HL-60/S4 (cell line): ENCODE measurements around the gene FCHSD1.

Experiments used
- in situ Hi-C: fragments of 300-500 bp; cut with MboI; formaldehyde crosslinking; loops from 2 replicates; pipeline ENCODE4 v1.14.3; 2022; ENCODE audit warnings: low sequenced_read_pairs

The FCHSD1 gene

DNA sequence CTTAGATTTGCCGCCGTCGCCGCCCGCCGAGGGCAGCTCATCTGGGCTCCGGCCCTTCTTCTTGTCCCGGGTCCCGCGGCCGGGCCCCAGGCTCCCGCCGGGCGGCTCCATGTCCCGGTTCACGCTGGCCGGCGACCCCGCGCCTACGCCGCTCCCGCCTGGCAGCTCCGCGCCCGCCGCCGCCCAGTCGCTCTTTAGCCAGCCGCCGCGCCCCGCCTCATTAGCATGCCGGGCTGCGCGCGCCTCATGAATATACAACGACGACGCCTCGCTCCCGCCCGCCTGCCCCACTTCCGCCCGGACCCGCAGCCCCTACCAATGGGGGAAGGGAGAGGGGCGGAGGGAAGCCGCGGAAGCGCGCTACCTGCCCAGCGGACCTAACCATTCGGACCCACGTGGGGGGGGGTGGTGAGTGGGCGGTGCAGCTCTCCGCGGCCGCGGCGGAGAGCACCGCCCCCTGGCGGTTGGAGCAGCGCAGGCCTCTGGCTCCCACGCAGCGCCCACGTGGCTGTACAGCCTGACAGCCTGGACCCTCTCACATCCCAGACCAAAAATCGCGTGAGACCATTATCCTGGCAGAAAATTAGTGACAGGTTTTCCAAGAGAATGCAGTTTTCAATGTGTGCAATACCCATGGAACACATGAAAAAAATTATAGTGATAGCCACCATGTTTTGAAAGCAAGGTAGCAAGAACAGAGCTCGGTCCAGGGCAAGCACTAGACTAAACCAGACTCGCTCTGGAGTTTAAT, 32.2 kb downstream of the FCHSD1 start, which contains the start of gene DIAPH1:
Gene DIAPH1 (minus strand): TSS at position 197 of the 751 bp plus-strand sequence. CDS start 86 bp downstream, at position 111.
- in situ Hi-C loops = loop anchor here (25.0 kb wide), 2 partner anchors 932 to 1057 kb away; partner anchors contain the start of genes APBB3, HARS1, HARS2 and SLC35A4

DNA sequence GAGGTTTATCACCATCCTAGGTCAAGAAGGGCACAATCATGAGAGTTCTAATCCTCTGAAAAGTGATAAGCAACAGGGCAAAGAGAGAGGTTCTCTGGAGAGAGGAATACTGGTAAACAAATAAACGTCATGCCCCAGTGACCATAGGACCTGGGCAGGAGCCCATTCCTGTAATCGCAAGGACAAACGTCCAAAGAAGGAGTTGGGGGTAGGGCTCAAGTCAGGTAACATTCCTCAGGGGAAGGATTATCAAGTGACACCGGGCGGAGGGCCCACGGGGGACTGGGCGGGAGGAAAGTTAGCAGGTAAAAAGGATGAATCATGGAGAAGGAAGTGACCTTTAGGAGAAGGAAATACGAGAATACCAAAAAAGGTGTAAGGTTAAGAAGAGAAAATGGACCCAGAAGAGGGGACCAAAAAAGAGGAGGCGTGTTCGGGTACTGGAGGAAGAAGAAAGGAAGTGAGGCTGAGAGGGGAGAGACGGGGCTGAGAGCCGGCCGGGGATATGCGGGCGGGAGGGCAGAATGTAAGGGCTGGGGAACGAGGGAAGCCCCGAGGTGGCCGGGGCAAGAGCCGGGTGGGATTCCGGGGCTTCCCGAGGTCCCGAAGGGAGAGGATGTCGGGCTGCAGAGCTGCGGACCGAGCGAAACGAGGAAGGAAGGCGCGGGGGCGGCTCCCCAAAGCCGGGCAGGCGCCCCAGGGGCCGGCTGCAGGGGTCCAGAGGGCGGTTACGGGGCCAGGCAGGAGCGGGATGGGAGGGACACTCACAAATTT, 33.0 kb downstream of the FCHSD1 start:
- in situ Hi-C loops = loop anchor here (25.0 kb wide), 2 partner anchors 931 to 1056 kb away; partner anchors contain the start of genes APBB3, HARS1, HARS2 and SLC35A4

DNA sequence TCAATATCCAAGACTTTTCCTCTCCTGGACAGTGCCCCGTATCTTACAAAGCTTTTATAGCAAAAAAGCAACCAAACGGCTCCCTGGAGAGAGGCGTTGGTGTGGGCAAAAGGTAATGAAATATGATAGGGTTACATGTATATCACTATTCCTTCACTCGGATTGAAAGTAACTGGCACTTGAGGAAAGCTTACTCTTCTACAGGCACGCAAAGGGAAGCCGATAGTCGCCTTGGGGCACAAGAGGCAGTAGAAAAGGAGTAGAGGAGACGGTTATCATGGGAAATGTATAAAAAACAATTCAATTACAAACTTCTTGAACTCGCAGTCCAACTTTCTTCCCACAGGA, 33.6 kb downstream of the FCHSD1 start:
- in situ Hi-C loops = loop anchor here (25.0 kb wide), 2 partner anchors 930 to 1055 kb away; partner anchors contain the start of genes APBB3, HARS1, HARS2 and SLC35A4

DNA sequence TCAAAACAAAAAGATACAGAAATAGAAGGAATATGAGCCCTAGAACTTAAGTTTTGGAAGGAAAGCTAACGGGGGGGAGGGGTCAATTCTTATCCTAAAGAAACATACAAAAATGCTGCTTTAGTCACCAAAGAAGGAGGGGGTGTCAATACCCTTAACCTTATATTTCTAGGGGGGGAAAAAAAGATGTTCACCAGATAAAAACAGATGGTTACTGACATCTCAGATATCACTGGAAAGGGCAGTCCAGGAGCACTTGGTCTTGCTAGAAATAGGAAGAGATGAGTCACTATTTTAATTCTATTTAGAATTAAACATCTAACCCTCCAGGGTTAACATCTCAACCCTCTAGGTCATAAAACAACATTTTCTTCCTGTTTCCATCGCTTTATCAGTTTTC, 34.1 kb downstream of the FCHSD1 start:
- in situ Hi-C loops = loop anchor here (25.0 kb wide), 2 partner anchors 930 to 1055 kb away; partner anchors contain the start of genes APBB3, HARS1, HARS2 and SLC35A4

DNA sequence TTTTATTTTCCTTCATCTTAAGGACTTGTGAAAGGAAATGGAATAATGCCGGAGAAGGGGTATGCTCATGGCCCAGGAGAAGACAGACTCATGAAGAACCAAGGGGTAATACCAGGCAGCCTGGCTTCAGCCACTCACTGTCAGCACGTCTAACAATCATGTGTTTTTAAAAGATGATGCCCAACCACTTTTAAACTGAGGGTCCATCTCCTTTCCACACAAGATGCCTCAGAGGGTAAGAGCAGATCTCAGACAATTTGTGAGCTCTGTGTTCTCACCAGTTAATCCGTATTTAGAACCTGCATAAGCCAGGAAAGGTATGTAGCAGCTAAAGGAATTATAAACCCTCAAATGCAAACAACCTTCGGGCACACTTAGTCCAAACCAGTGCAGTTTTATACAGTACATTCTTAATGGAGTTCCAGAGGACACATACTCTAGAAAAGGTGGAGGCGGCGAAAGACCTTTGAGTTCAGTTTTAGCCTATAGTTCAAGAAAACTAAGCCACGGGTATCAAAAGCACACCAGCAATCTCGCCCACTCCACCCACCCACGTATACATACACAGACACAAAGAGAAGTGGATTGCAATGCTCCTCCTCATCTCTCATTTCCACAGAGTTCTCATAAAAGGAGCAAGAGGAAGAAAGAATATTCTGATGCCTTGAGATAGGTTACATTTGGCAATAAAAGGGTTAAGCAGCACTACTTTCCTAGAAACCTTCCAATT, 35.1 kb downstream of the FCHSD1 start:
- in situ Hi-C loops = loop anchor here (25.0 kb wide), 2 partner anchors 929 to 1054 kb away; partner anchors contain the start of genes APBB3, HARS1, HARS2 and SLC35A4

DNA sequence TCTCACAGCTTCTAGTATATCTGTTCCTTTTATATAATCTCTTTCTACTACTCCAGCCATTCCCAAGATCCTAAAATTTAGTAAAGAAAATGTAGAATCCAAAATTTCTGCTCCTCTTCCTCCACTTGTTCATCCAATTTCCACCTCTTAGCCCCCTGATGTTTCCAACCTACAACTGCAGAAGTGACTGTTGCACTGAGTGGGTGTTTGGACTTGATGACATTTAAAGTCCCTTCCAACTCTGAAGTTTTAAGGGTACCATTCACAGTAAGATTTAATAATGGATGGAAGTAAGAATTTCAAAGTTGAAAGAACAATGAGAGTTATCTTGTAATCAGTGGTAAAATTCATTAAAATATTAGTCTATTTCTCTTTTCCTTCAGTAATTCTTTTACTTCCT, 37.9 kb downstream of the FCHSD1 start:
- in situ Hi-C loops = loop anchor here (25.0 kb wide), 2 partner anchors 926 to 1051 kb away; partner anchors contain the start of genes APBB3, HARS1, HARS2 and SLC35A4

DNA sequence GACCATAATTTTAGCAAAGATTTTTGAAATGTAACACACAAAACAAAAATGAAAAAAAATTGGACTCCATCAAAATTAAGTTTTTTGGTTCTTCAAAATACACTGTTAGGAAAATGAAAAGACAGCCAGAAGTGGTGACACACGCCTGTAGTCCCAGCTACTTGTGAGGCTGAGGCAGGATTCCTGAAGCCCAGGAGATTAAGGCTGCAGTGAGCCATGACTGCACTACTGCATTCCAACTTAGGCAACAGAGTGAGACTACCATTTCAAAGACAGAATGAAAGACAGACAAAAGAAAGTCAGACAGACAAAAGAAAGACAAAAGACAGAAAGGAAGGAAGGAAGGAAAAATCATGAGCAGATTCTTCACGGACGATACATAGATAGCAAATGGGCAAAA, 39.9 kb downstream of the FCHSD1 start:
- in situ Hi-C loops = loop anchor here (25.0 kb wide), 2 partner anchors 924 to 1049 kb away; partner anchors contain the start of genes APBB3, HARS1, HARS2 and SLC35A4

DNA sequence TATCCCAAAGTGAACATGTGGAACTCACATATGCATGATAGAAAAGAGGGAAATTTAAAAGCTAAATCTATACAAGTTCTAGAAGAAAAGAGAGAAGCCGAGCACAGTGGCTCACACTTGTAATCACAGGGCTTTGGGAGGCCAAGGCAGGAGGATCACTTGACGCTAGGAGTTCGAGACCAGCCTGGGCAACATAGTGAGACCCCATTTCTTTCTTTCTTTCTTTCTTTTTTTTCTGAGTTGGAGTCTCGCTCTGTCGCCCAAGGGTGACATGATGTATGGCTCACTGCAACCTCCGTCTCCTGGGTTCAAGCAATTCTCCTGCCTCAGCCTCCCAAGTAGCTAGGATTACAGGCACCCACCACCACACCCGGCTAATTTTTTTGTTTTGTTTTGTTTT, 41.3 kb downstream of the FCHSD1 start:
- in situ Hi-C loops = loop anchor here (25.0 kb wide), 2 partner anchors 923 to 1048 kb away; partner anchors contain the start of genes APBB3, HARS1, HARS2 and SLC35A4

DNA sequence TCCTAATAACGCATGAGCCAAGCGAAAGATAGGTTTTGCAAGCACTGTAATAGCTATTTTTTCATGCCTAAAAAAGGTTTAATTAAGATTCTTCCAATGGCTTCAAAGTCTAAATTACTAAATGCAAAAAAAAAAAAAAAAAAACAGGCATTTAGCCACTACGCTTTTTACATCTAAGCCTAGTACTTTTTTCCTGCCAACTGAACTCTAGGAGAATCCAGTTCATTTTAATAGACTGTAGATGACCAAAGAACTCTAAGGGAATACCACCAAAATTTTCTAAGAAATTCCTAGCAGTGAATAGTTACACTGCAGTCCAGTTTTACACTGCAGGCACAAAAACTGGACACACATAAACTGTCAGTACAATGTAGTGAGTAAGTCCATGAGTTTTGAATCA, 42.2 kb downstream of the FCHSD1 start:
- in situ Hi-C loops = loop anchor here (25.0 kb wide), 2 partner anchors 922 to 1047 kb away; partner anchors contain the start of genes APBB3, HARS1, HARS2 and SLC35A4

DNA sequence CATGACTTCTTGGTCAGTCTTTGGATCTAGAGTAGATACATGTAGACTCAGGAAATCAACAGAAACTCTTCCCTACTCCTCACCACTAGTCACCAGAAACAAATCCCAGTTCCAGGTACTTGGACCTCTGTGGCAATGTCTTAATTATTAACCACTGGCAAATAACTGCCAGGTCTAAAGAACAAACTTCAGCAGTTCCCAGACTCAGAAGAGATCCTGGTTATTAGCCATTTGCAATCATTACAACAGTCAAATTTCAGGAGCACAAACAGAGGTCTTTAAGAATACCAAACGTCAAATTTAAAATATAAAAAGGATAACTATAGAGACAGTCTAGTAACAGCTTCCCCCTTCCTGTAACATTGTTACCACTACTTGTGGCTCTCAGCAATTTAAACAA, 42.7 kb downstream of the FCHSD1 start:
- in situ Hi-C loops = loop anchor here (25.0 kb wide), 2 partner anchors 921 to 1046 kb away; partner anchors contain the start of genes APBB3, HARS1, HARS2 and SLC35A4

DNA sequence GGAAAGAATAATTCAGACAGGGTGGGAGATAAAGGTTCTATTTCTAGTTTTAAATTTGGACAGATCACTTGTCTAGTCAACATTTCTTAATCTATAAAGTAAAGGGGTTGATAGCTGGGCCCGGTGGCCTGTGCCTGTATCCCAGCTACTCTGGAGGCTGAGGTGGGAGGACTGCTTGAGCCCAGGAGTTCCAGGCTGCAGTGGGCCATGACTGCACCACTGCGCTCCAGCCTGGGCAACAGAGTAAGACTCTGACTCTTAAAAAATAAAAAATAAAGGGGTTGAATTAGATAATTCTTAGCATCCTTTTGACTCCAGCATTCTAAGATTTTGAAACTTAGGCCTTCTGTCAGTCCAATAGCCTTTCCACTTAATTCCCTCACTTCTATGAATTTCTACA, 43.2 kb downstream of the FCHSD1 start:
- in situ Hi-C loops = loop anchor here (25.0 kb wide), 2 partner anchors 921 to 1046 kb away; partner anchors contain the start of genes APBB3, HARS1, HARS2 and SLC35A4

DNA sequence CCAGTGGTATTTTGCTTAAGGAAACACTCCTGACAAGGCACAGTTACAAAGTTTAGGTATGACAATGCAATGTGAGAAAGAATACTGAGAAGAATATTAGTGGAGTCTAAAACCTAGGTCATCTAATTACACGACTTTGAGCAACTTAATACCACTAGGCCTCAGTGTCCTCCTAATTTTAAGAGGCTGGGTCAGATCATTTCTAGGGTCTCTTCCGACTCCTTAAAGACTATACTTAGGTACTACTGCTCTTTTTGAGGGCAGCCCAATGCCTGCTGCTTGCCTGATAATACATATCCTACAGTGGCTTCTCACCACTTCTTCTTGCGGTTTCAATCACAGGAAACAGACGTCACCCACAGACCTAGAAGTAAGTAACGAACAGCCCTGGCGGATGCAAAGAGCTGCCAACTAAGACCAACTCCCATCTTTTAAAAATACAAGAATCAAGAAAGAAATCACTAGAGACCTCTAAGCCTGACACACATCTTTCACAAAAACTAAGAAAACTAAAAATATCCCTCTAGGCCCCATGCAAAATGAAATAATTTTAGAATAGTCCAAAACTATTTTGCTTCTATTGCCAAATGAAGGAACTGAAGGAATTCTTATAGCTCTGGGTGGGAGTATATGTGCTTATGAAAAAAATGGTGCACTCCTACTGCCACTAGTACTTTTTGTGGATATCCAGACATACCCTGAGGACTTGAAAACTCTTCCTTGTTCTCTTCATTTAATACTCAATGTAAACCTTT, 45.5 kb downstream of the FCHSD1 start:
- in situ Hi-C loops = loop anchor here (25.0 kb wide), 2 partner anchors 918 to 1043 kb away; partner anchors contain the start of genes APBB3, HARS1, HARS2 and SLC35A4

DNA sequence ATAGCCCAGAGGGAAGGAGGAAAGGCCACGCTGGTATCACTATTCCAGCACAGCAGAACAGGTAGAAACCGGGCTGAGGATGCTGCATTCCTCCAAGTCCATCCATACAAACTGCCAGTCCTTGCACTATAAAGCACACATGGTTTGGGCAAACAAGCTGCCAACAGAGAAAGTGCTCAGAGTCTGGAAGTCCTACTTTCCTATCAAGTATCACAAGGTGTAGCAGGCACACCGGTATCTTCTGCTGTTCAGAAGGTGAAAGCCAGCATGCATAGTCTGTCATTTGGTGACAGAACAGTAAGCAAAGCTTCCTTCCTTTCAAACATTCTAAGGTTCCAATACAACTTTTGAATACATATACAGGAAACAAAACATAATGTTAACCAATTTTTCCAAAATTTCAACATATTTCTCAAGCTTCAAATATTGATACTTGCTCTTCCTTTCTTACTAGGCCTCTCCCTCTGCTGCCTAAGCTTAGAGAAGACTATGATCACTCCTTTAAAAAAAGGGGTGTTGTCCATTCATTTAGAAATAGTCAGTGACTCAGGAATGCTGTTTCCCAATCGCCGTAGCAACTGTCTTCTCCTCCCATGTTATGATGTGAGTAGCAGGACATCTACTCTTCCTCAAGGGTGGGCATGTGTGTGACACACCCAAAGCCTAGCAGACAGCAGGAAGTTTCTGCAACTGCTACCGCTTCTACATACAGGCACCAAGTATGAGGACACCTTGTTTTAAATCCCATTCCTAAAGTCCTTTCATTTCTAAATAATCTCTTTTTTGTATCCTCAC, 47.1 kb downstream of the FCHSD1 start:
- in situ Hi-C loops = loop anchor here (25.0 kb wide), 2 partner anchors 917 to 1042 kb away; partner anchors contain the start of genes APBB3, HARS1, HARS2 and SLC35A4

DNA sequence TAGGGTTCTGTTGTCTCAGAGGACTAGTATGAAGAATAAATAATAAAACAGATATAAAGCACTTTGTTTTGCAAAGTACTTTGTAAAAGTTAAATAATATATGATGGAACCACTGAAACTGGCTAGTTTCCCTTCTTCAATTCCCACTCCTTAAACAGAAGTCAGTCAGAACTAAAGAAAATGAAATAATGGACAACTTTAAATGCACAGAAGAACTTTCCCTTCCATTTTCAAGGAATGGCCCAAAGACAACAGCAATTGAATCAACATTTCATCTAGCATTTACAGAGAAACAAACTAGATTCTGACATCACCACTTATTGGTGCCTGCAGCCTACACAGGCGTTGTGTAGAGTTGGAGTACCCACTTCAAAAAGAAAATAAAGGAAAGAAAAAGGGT, 48.6 kb downstream of the FCHSD1 start:
- in situ Hi-C loops = loop anchor here (25.0 kb wide), 2 partner anchors 915 to 1040 kb away; partner anchors contain the start of genes APBB3, HARS1, HARS2 and SLC35A4

DNA sequence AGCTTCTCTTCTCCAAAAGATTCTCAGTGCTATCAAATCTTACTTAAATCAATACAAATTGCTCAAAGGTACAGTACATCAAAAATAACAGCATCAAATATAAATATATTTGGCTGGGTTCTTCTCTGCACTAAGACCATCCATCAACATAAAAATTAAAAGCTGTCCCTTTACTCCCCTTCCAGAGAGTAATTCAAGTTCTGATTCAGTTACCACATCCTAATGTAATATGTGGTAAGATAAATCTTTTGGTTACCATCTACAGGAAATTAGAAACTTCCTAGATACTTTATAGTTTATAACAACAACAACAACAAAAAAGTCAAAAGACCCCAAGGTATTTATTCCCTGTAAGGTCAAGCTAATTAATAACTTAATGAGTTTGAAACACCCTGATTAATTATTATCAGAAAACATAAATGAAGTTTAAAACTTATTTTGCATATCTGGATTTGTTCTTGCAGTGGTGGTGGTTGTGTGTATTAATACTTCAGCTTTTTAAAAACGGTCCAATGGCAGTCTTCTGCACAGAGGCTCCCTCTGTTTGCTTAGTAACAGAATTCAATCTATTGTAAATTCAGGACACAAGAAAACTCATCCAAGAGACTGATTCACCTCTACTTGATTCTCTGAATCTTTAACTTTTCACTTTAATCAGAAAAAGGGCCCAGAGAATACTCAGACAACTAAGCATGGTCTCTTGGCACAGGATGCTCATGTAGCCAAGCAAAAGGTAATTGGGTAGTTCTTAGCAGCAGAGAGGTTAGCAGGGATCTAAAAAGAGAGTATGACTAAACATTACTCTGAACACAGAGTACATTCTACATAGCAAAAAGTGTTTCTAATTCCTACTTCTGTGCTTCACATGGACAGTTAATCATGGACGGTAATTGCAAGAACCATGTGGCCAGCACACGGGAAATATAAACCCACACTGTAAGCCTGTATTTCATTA, 52.5 kb downstream of the FCHSD1 start:
- in situ Hi-C loops = no loop called here

DNA sequence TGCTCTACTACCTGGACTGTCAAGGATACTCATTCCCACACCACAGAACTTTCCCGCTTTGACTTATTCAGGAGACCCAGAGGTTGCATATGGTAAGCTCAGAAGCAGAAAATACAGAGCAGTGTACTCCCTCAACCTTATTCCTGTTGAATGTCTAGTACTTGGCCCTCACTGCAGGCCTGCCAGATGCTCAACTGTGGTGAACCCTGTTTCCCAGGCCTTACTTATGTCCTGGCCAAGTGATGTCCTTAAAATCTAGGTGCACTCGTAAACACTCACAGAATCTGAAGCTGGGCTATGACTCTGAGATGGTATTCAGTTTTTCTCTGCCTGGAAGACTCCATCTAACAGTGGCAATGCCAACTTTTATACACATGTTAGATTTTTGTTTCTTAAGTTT, 53.4 kb downstream of the FCHSD1 start:
- in situ Hi-C loops = no loop called here

DNA sequence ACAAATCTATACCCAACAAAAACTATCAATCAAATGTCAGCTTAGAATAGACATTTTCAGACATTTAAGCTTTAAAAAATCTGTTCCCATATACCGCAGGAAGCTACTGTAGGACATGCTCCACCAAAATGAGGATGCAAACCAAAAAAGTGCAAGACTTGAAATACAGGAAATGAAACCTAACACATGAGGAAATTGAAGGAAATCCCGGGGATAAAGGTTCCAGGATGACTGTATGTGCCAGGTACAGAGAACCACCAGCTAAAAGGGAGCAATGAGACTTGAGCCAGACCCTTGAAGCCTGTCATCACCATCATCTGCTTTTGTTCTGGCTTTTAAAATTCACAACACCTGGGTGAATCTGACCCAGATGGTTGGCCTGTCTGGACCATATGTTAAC, 53.8 kb downstream of the FCHSD1 start:
- in situ Hi-C loops = no loop called here
